Cardiac fibroblast (primary cell): Measurements from ENCODE around the gene SHROOM2.
A peak's percentile ranks its signal among the peaks of the same experiment; 100 is the strongest.

Experiments
- DNase-seq, 2 donors: peaks; one replicate each; pipeline versions ENCODE4 v3.0.0 to v3.0.0-alpha.2; 2010; ENCODE audit warnings: low read depth in 2 of 2
- H3K4me3 ChIP-seq, 2 donors: replicated peaks in 1 of 2; 1 replicate in 1 of 2; 2 replicates in 1 of 2; pipeline ENCODE4 v1.5.1; 2011; ENCODE audit warnings: low read depth in 2 of 2, low read length in 2 of 2, mild to moderate bottlenecking in 2 of 2, moderate library complexity in 1 of 2
- TF ChIP-seq, protein P1 (sequence below): IDR thresholded peaks from one replicate; pipeline ENCODE4 v1.5.1; 2011; ENCODE audit warnings: low read depth, mild to moderate bottlenecking, low read length, inconsistent platforms

The SHROOM2 gene

GRCh38 chrX:9988762-9989161 is 202.5 kb downstream of the SHROOM2 start:
- peak; percentile 31 to 35 for DNase-seq
- H3K4me3 ChIP-seq: no peak overlapping the region
- TF ChIP-seq, protein P1, sequence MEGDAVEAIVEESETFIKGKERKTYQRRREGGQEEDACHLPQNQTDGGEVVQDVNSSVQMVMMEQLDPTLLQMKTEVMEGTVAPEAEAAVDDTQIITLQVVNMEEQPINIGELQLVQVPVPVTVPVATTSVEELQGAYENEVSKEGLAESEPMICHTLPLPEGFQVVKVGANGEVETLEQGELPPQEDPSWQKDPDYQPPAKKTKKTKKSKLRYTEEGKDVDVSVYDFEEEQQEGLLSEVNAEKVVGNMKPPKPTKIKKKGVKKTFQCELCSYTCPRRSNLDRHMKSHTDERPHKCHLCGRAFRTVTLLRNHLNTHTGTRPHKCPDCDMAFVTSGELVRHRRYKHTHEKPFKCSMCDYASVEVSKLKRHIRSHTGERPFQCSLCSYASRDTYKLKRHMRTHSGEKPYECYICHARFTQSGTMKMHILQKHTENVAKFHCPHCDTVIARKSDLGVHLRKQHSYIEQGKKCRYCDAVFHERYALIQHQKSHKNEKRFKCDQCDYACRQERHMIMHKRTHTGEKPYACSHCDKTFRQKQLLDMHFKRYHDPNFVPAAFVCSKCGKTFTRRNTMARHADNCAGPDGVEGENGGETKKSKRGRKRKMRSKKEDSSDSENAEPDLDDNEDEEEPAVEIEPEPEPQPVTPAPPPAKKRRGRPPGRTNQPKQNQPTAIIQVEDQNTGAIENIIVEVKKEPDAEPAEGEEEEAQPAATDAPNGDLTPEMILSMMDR: peak; percentile 47

DNA sequence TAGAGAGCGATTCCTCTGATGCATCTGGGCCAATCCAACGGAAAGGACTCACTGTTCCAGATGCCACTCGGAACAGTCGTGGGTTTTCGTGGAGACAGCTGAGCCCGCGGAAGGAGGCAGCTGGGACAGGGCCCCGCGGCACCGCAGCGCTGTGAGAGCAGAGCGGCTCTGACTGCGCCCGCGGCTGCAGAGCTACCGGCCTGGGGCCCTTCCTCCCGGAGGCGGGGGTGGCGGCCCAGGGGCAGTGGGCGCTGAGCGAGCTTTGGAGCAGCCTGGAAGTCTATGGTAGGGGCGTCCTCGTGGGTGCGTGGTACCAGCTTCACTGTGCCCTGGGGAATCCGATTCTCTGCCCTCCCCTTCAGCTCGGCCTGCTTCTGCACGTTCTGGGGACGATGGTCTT is 205.8 kb downstream of the SHROOM2 start:
- H3K4me3 ChIP-seq: no peak overlapping the region
- DNase-seq: no peak
- TF ChIP-seq, protein P1: no peak

DNA sequence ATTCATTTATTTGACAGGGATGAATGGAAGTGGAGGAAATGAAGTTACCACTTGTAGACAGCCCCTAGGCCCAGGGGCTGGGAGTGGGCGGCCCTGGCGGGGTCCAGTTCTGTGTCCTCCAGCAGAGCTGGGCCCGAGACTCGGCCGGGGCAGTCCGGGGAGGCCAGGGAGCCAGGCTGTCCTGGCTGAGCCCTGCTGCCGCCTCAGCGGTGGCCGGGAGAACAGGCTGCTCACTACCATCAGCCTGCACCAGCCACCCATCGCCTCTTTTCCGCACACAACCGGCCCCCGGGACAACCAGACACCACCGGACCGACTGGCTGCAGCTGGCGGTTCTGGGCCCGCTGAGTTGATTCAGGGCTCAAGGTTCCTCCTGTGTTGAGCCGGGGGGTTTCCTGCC is 206.5 kb downstream of the SHROOM2 start:
- TF ChIP-seq, protein P1: no peak
- DNase-seq: no peak
- H3K4me3 ChIP-seq: no peak overlapping the region

GRCh38 chrX:9995855-9996339 is 209.7 kb downstream of the SHROOM2 start:
- peak; percentile 82 to 90 for DNase-seq
- TF ChIP-seq, protein P1: peak; percentile 91
- H3K4me3 ChIP-seq: no peak overlapping the region

DNA sequence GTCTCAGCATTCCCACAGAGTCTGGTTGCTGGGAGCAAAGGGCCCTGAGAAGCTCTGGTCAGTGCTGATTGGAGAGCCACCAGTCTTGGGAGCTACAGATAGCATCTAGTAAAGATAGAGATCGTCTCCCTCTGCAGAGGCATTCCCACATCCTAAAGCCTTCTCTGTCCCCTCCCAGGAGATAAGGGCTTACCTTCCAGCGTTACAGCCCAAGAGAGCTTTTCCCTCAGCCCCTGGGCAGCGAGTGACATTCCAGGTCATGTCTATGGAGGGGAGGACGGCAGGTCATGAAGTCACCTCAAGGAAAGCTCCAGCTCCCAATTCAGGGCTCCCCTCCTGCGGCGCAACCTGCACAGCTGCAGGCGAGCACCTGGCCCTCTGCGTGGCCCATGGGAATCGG is 210.8 kb downstream of the SHROOM2 start:
- H3K4me3 ChIP-seq: no peak overlapping the region
- no peak for DNase-seq
- TF ChIP-seq, protein P1: no peak

GRCh38 chrX:9997524-9997923 is 211.3 kb downstream of the SHROOM2 start:
- TF ChIP-seq, protein P1: no peak
- no peak overlapping the region for H3K4me3 ChIP-seq
- no peak for DNase-seq
